Lower lobe of right lung (tissue), 2 donors: Measurements from ENCODE around the gene FHIT. TPM values are rescaled to one million over a fixed set of nuclear protein-coding genes. Genes with fewer than 3 reads are reported as not detected.
"Not testable (repeated sequence)": the region's sequence is repeated elsewhere in the genome, so short reads cannot be mapped to it uniquely, and the experiment has no call there.

Experiments
- ATAC-seq, 2 donors: fragments of 200-7000 bp; cut with Tn5 transposase; one replicate each; pipeline ENCODE4 v1.9.1; 2020 to 2022; ENCODE audit warnings: mild to moderate bottlenecking in 2 of 2, moderate library complexity in 2 of 2
- DNase-seq: peaks from one replicate; pipeline ENCODE4 v3.0.0-alpha.2; 2020
- H3K27ac ChIP-seq: fragments of 200-600 bp; one replicate; pipeline ENCODE4 v1.8.0; 2022
- H3K27me3 ChIP-seq: fragments of 200-600 bp; one replicate; pipeline ENCODE4 v1.8.0; 2022; ENCODE audit warnings: low read depth
- H3K36me3 ChIP-seq: fragments of 200-600 bp; one replicate; pipeline ENCODE4 v1.8.0; 2022; ENCODE audit warnings: mild to moderate bottlenecking
- H3K4me1 ChIP-seq: fragments of 200-600 bp; one replicate; pipeline ENCODE4 v1.8.0; 2022
- H3K4me3 ChIP-seq: fragments of 200-600 bp; one replicate; pipeline ENCODE4 v1.8.0; 2022; ENCODE audit warnings: mild to moderate bottlenecking
- H3K9me3 ChIP-seq: fragments of 200-600 bp; one replicate; pipeline ENCODE4 v1.8.0; 2022
- intact Hi-C: fragments of 100-400 bp; cut with DNase I; formaldehyde crosslinking; loops from one replicate; pipeline ENCODE4 v1.11.0; 2022
- total RNA-seq: library from RNA; stranded (reverse); fragmentation: NEBNext Ultra II Directional; extraction: Animal tissue kit (Norgen Biotek cat#: 25700); gene quantifications from one replicate; pipeline ENCODE4 v1.2.1, GENCODE V29; 2021
- TF ChIP-seq, protein P1 (sequence below): fragments of 200-600 bp; IDR thresholded peaks from one replicate; pipeline ENCODE4 v1.8.0; 2022; ENCODE audit warnings: antibody characterized with exemption, mild to moderate bottlenecking
- donor health status: DM: no; HTN: yes; CAD: no; lungs with severe emphysema.

FHIT gene
- total RNA-seq, 1 donor from 2014 or later: 10.3 TPM

DNA sequence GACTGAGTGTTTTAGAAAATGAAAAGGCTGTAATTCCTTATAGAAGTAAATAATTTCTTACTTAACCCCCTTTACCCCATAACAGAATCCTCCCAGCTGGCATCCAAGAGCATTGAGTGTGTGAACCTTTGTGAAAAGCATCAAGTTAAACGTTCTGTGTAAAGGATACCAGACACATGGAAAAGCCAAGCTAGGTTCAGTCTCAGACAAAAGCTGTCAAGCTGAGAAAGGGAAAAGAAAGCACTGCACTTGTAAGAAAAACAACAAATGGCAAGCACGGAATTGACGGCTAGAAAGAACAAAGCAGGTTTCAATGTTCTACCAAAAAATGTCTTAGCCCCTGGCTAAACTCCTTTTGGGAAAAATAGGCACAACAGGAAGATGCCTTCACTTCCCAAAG, 176.5 kb downstream of the FHIT start:
- Histone ChIP-seq H3K27me3 (no peaks in the 10 kb centered on the region), H3K36me3 (no peaks in the 10 kb centered on the region), H3K27ac (no peak overlapping the region), H3K4me1 (no peaks in the 10 kb centered on the region), H3K9me3 (no peaks in the 10 kb centered on the region), H3K4me3 (no peak overlapping the region)
- no peak for DNase-seq
- intact Hi-C loops: no loop called here
- no peak for ATAC-seq
- TF ChIP-seq, protein P1, sequence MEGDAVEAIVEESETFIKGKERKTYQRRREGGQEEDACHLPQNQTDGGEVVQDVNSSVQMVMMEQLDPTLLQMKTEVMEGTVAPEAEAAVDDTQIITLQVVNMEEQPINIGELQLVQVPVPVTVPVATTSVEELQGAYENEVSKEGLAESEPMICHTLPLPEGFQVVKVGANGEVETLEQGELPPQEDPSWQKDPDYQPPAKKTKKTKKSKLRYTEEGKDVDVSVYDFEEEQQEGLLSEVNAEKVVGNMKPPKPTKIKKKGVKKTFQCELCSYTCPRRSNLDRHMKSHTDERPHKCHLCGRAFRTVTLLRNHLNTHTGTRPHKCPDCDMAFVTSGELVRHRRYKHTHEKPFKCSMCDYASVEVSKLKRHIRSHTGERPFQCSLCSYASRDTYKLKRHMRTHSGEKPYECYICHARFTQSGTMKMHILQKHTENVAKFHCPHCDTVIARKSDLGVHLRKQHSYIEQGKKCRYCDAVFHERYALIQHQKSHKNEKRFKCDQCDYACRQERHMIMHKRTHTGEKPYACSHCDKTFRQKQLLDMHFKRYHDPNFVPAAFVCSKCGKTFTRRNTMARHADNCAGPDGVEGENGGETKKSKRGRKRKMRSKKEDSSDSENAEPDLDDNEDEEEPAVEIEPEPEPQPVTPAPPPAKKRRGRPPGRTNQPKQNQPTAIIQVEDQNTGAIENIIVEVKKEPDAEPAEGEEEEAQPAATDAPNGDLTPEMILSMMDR: no peak

DNA sequence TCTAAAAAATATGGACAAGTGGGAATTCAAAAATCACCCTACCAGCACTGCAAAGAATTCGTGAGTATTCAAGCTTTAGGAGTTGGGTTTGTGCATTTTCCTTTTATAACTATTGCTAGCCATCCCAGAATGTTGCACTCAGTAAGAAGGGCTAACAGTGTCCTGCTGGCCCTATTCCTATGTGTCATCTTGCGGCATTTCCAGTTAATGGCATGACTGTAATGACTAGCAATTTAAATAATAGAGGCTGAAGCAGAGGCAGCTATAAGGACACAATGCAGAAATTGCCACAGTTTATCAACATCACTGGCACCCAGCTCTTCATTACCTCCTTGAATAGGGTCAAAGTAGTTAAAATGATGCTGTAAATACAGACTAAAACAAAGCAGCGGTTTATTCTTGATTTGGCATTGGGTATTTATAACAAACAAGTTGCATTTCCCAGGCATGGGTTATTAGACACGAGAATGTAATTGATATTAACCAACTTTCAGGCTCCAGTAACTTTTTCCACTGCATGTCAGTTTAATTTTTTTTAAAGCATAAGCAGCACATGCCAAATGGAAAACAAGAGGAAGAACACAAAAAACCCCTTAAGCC, 177.6 kb downstream of the FHIT start:
- Histone ChIP-seq H3K36me3 (no peaks in the 10 kb centered on the region), H3K27me3 (no peaks in the 10 kb centered on the region), H3K9me3 (no peaks in the 10 kb centered on the region), H3K27ac (no peak overlapping the region), H3K4me3 (no peak overlapping the region), H3K4me1 (no peaks in the 10 kb centered on the region)
- DNase-seq: no peak
- intact Hi-C loops: no loop called here
- TF ChIP-seq, protein P1: no peak
- ATAC-seq: no peak

DNA sequence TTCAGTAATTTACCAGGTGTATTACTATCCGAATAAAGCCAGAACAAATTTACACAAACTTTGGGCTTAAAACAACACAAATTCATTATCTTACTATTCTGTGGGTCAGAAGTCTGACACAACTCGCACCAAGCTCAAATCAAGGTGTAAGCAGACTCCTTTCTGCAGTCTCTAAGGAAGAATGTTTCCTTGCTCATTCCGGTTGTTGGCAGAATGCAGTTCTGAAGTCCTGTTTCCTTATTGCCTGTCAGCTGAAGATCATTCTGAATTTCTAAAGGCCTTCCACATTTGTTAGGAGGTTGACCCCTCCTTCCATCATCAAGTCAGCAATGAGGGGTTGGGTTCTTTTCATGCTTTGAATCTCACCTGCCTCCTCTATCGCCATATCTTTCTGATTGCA, 183.2 kb downstream of the FHIT start:
- Histone ChIP-seq H3K27ac (no peak overlapping the region), H3K4me3 (no peak overlapping the region), H3K9me3 (no peaks in the 10 kb centered on the region), H3K4me1 (no peaks in the 10 kb centered on the region), H3K27me3 (no peaks in the 10 kb centered on the region), H3K36me3 (no peaks in the 10 kb centered on the region)
- TF ChIP-seq, protein P1: no peak
- no peak for DNase-seq
- intact Hi-C loops: no loop called here
- ATAC-seq: no peak

DNA sequence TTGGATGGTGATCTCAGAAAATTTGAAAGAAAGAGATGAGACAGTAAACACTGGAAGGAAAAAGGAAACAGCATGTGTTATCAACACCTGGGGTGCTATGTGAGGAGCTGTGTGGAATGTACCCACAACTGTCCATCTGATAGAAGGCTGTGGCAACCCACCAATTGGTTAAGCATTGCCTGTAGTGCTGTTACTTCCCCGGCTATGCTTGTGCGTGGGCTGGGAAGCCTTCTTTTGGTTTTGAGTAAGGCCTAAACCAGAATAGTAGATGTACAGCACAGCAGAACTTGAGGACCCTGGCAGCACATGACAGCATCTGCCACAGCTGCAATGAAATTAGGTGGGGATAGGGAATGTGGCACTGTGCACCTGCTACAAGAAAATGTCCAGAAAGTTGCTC, 184.5 kb downstream of the FHIT start:
- no peak overlapping the region for H3K27ac ChIP-seq
- DNase-seq (no peak), ATAC-seq (no peak)
- intact Hi-C loops: no loop called here
- H3K27me3 ChIP-seq: no peaks in the 10 kb centered on the region
- TF ChIP-seq, protein P1: no peak
- H3K36me3 ChIP-seq: no peaks in the 10 kb centered on the region
- no peaks in the 10 kb centered on the region for H3K4me1 ChIP-seq
- H3K9me3 ChIP-seq: no peaks in the 10 kb centered on the region
- no peak overlapping the region for H3K4me3 ChIP-seq

DNA sequence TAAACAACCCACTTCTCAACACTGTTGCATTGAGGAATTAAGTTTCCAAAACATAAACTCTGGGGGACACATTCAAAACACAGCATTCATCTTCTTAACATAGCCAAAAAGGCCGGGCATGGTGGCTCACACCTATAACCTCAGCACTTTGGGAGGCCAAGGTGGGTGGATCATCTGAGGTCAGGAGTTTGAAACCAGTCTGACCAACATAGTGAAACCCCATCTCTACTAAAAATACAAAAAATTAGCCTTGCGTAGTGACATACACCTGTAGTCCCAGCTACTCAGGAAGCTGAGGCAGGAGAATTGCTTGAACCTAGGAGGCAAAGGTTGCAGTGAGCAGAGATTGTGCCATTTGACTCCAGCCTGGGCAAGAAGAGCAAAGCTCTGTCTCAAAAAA, 185.0 kb downstream of the FHIT start:
- ATAC-seq: not testable (repeated sequence)

DNA sequence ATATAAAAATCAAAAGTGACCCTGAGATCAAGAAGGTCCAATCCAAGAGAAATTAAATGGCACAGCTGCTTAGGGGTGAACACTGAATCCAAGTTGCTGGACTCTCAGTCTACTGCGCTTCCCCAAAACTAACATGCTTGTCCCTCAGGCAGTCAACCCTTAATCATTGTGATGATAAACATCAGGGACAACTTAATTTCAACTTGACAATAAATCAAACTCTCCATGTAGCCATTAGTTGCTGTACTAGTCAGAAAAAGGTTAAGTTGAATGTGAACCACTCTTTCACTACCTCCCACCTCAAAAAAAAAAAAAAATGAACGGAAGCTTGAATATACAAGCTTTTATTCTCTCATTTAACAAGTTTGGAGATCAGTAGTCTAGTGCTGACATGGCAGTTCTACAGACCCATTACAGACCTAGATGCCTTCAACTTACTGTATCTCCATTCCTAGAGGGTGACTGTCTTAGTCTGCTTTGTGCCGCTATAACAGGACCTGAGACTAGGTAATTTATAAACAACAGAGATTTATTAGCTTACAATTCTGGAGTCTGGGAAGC, 185.7 kb downstream of the FHIT start:
- H3K27ac ChIP-seq: no peak overlapping the region
- DNase-seq (no peak), ATAC-seq (no peak)
- intact Hi-C loops: no loop called here
- no peak overlapping the region for H3K4me3 ChIP-seq
- TF ChIP-seq, protein P1: no peak
- no peaks in the 10 kb centered on the region for H3K27me3 ChIP-seq
- no peaks in the 10 kb centered on the region for H3K36me3 ChIP-seq
- H3K9me3 ChIP-seq: no peaks in the 10 kb centered on the region
- no peaks in the 10 kb centered on the region for H3K4me1 ChIP-seq

More for the DNA sequence above, 185.0 kb downstream of the FHIT start:
- DNase-seq, H3K27ac ChIP-seq, H3K36me3 ChIP-seq, intact Hi-C loops, H3K27me3 ChIP-seq, H3K4me3 ChIP-seq, H3K4me1 ChIP-seq, H3K9me3 ChIP-seq: not testable (repeated sequence)
